HEK293T (cell line): ENCODE data around the gene NRG3.

Experiments used
- CTCF ChIA-PET: fragments of 350-600 bp; formaldehyde crosslinking; extraction: SDS; loops from one replicate; lab custom pipeline; 2021; ENCODE audit warnings: antibody characterized with exemption, inconsistent platforms; lab: Yijun Ruan, JAX
- POLR2A ChIA-PET: fragments of 350-600 bp; formaldehyde crosslinking; extraction: SDS; loops from one replicate; lab custom pipeline; 2020; ENCODE audit warnings: antibody characterized with exemption, inconsistent platforms; lab: Yijun Ruan, JAX
- DNase-seq: peaks from one replicate; pipeline ENCODE4 v3.0.0; 2012; ENCODE audit warnings: mixed read lengths; ENCODE audit errors: extremely low spot score
- ARNT ChIP-seq: fragments of 450-650 bp; IDR thresholded peaks from 2 replicates; pipeline ENCODE4 v1.6.1; 2017; ENCODE audit warnings: mild to moderate bottlenecking
- BHLHE40 ChIP-seq: fragments of 450-650 bp; IDR thresholded peaks from 2 replicates; pipeline ENCODE4 v1.6.1; 2016; ENCODE audit warnings: mild to moderate bottlenecking, moderate library complexity, borderline replicate concordance
- CTBP1 ChIP-seq: fragments of 450-650 bp; IDR thresholded peaks from 2 replicates; pipeline ENCODE4 v1.6.1; 2016; ENCODE audit warnings: borderline replicate concordance
- ELF4 ChIP-seq: fragments of 450-650 bp; IDR thresholded peaks from 2 replicates; pipeline ENCODE4 v1.6.1; 2017; ENCODE audit warnings: antibody characterized with exemption
- FOXA1 ChIP-seq: fragments of 450-650 bp; IDR thresholded peaks from 2 replicates; pipeline ENCODE4 v1.6.1; 2016; ENCODE audit warnings: mild to moderate bottlenecking
- FOXK2 ChIP-seq: fragments of 450-650 bp; IDR thresholded peaks from 2 replicates; pipeline ENCODE4 v1.6.1; 2016; ENCODE audit warnings: mild to moderate bottlenecking
- FOXM1 ChIP-seq: fragments of 450-650 bp; IDR thresholded peaks from 2 replicates; pipeline ENCODE4 v1.6.1; 2017; ENCODE audit warnings: mild to moderate bottlenecking, borderline replicate concordance
- HDGF ChIP-seq: fragments of 450-650 bp; IDR thresholded peaks from 2 replicates; pipeline ENCODE4 v1.6.1; 2017; ENCODE audit warnings: antibody characterized with exemption, borderline replicate concordance
- L3MBTL2 ChIP-seq: fragments of 450-650 bp; conservative IDR thresholded peaks from 2 replicates; pipeline ENCODE4 v1.6.1; 2016; ENCODE audit warnings: mild to moderate bottlenecking
- LEF1 ChIP-seq: fragments of 450-650 bp; IDR thresholded peaks from 2 replicates; pipeline ENCODE4 v1.6.1; 2017; ENCODE audit warnings: mild to moderate bottlenecking, borderline replicate concordance
- NFRKB ChIP-seq: fragments of 450-650 bp; IDR thresholded peaks from 2 replicates; pipeline ENCODE4 v1.6.1; 2016; ENCODE audit warnings: mild to moderate bottlenecking, moderate library complexity
- SP1 ChIP-seq: fragments of 450-650 bp; IDR thresholded peaks from 2 replicates; pipeline ENCODE4 v1.6.1; 2017
- SUZ12 ChIP-seq: fragments of 450-650 bp; IDR thresholded peaks from 2 replicates; pipeline ENCODE4 v1.6.1; 2016; ENCODE audit warnings: mild to moderate bottlenecking
- TARDBP ChIP-seq: fragments of 450-650 bp; IDR thresholded peaks from 2 replicates; pipeline ENCODE4 v1.6.1; 2016
- ZNF384 ChIP-seq: fragments of 450-650 bp; IDR thresholded peaks from 2 replicates; pipeline ENCODE4 v1.6.1; 2016
- TF ChIP-seq, protein P1 (sequence below): fragments of 450-650 bp; IDR thresholded peaks from 2 replicates; pipeline ENCODE4 v1.6.1; 2016

NRG3 gene

DNA sequence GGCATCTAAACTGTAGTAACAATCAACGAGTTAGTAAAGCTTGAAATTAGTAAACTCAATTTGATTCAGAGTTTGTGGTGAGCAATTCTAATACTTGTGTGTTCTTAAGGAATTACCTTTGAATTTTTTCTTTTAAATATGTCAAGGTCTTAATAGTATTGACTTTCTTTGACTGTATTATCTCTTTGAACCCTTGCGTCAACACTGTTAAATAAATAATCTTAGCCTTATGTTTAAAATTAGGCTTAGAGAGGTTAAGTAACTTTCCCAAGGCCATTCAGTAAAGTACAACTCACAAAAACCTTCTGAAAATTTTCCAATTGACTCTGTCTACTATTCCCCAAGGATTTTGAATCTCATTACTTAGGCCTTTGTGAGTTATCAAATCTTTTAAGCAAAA, 716.4 kb downstream of the NRG3 start:
- DNase-seq: no peak
- ChIA-PET POLR2A (no interaction called here), CTCF (no interaction called here)
- TF ChIP-seq BHLHE40: no peak
- no peak for TF ChIP-seq NFRKB
- no peak for TF ChIP-seq CTBP1
- no peak for TF ChIP-seq FOXM1
- no peak for TF ChIP-seq FOXA1
- no peak for TF ChIP-seq FOXK2
- TF ChIP-seq ZNF384: no peak
- no peak for TF ChIP-seq ELF4
- TF ChIP-seq ARNT: no peak

DNA sequence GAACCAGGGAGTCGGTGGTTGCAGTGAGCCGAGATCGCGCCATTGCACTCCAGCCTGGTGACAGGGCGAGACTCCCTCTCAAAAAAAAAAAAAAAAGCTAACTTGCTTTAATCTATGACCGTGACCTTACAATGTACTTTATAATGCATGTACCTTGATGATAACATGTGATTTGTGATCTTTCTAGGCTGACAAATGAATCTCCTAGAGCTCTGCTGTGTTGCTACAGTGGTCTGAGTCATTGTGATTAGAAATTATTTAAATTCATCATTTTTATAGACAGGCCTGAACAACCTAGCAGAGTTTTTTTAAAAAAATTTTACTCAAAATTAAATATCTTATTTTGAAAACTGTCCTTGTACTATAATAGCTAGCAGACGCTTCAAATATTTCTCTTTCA, 722.8 kb downstream of the NRG3 start:
- POLR2A ChIA-PET: no interaction called here
- TF ChIP-seq CTBP1 (no peak), NFRKB (no peak), SUZ12 (no peak), TARDBP (no peak), LEF1 (no peak), FOXM1 (no peak), ZNF384 (no peak), HDGF (no peak), FOXK2 (no peak), ARNT (no peak), BHLHE40 (no peak), SP1 (no peak)
- TF ChIP-seq, protein P1, sequence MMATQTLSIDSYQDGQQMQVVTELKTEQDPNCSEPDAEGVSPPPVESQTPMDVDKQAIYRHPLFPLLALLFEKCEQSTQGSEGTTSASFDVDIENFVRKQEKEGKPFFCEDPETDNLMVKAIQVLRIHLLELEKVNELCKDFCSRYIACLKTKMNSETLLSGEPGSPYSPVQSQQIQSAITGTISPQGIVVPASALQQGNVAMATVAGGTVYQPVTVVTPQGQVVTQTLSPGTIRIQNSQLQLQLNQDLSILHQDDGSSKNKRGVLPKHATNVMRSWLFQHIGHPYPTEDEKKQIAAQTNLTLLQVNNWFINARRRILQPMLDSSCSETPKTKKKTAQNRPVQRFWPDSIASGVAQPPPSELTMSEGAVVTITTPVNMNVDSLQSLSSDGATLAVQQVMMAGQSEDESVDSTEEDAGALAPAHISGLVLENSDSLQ: no peak
- no peak for DNase-seq
- CTCF ChIA-PET: no interaction called here

DNA sequence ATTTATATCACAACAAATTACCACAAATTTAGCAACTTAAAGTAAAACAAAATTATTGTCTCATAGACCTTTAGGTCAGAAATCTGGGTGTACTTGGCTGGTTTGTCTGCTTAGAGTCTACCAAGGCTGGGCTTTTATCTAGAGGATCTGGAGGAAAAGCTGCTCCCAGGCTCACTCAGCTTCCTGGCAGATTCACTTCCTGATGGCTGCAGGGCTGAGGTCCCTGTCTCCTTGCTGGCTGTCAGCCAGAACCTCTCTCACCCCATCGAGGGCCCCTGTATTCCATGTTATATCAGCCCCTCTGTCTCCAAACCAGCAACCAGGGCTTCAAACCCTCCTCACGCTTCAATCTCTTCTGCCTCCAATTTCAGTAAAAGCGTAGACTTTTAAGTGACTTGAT, 734.9 kb downstream of the NRG3 start:
- CTCF ChIA-PET: no interaction called here
- POLR2A ChIA-PET: no interaction called here
- DNase-seq: no peak
- TF ChIP-seq CTBP1: no peak
- TF ChIP-seq TARDBP: no peak
- TF ChIP-seq ARNT: no peak
- no peak for TF ChIP-seq FOXK2
- TF ChIP-seq FOXM1: no peak
- TF ChIP-seq L3MBTL2: no peak
- no peak for TF ChIP-seq NFRKB
- no peak for TF ChIP-seq ELF4
- no peak for TF ChIP-seq BHLHE40
- TF ChIP-seq FOXA1: no peak
- no peak for TF ChIP-seq SUZ12
- no peak for TF ChIP-seq ZNF384
- no peak for TF ChIP-seq HDGF
- TF ChIP-seq, protein P1: no peak
- TF ChIP-seq SP1: no peak
- no peak for TF ChIP-seq LEF1

DNA sequence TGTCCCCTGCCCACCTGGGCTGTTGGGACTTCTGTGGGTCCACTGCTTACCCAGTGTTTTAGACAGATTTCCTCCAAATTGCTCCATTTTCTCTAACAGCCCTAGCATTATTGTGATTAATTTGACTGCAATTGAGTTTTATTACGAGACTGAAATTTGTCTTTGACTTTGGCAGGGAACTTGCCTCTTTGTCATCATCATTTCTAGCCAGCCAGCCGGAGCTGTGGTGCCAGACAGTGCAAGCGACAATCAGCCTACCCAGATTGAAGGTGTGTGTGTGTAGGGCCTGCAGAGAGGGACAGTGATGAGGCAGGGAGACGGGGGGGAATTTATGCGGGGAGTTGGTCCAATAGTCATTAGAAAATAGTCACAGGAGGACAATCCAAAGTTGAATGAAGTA, 743.0 kb downstream of the NRG3 start:
- no peak for DNase-seq
- CTCF ChIA-PET: no interaction called here
- TF ChIP-seq TARDBP: no peak
- TF ChIP-seq ARNT: no peak
- TF ChIP-seq BHLHE40: no peak
- TF ChIP-seq ELF4: no peak
- TF ChIP-seq HDGF: no peak
- no peak for TF ChIP-seq L3MBTL2
- no peak for TF ChIP-seq FOXK2
- no peak for TF ChIP-seq LEF1
- no peak for TF ChIP-seq FOXA1
- TF ChIP-seq NFRKB: no peak
- no peak for TF ChIP-seq SUZ12
- no peak for TF ChIP-seq ZNF384
- POLR2A ChIA-PET: no interaction called here

DNA sequence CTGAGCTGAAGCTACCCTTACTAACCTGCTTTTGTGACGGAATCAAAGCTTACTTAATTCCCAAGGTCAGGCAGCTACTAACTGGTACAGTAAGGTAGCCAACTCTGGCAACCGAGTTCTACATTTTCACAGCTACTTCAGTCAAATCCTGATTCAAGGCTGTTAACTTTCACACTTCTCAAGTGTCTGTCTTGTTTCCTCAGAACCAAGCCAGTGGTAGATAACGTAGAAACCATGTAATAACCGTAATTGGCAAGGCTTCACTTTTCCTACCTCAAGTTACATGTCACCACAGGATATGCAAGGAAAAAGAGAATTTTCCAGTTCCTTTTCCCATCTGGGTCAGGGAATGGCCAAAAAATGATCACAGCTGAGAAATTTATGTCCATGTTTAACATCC, 746.7 kb downstream of the NRG3 start:
- DNase-seq: no peak
- POLR2A ChIA-PET: no interaction called here
- TF ChIP-seq TARDBP (no peak), SP1 (no peak), ELF4 (no peak), ZNF384 (no peak), L3MBTL2 (no peak), NFRKB (no peak), FOXM1 (no peak), FOXA1 (no peak), CTBP1 (no peak), HDGF (no peak), FOXK2 (no peak), ARNT (no peak), SUZ12 (no peak), LEF1 (no peak), BHLHE40 (no peak)
- TF ChIP-seq, protein P1: no peak
- CTCF ChIA-PET: interaction anchor here (0.7 kb wide), 1 partner anchor 16 kb away, joined by 5 read pairs; no protein-coding TSS in a partner anchor

DNA sequence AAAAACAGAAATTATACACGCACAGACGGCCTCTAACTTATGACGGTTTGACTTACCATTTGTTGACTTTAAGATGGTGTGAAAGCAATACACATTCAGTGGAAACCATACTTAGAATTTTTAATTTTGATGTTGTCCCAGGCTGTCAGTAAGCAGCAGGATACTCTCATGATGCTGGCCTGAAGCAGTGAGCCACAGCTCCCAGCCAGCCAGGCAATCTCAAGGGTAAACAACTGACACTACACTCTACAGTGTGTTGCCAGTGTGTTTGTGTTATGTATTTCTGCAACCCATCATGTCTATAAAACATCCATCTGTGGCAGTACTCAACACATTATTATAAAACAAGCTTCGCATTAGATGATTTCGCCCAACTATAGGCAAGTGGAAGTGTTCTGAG, 747.5 kb downstream of the NRG3 start:
- TF ChIP-seq HDGF (no peak), SP1 (no peak), FOXA1 (no peak), FOXM1 (no peak), ZNF384 (no peak), ELF4 (no peak), L3MBTL2 (no peak), LEF1 (no peak)
- POLR2A ChIA-PET: no interaction called here
- no peak for DNase-seq
- CTCF ChIA-PET: no interaction called here

DNA sequence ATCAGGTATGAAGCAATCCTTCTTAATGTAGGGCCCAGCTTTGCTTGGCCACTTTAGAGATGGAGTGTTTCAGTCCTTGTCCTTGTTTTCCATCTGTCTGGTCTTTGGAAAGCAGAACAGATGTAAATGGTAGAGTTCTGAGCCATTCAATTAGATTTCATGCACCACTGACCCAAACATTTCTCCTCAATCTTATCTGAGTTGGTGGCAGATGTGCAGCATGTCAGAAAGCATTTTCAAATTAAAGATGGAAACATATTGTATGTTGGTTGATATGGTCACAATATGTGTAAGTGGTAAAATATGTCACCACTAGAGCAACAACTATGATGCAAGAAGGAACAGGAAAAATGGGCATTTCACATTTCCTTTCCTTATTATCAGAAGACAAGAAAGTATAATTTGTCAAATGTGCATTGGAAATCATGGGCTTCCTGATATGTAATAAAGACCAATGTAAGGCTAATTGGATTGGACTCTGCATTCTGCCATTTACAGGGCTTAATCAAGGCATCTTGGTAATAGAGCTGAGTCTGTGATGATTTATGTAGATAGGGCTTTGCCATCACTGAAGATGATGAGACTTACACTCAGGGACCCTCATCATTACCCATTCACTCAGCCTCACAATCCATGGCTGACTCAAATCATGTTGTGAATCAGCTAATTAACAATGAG, 750.7 kb downstream of the NRG3 start:
- DNase-seq: no peak
- TF ChIP-seq FOXM1 (no peak), L3MBTL2 (no peak)
- CTCF ChIA-PET: no interaction called here
- POLR2A ChIA-PET: no interaction called here
